Trophoblast cell (in vitro differentiated cells and primary cell): ENCODE measurements around the gene WDR53.
"Not testable (repeated sequence)": the region's sequence is repeated elsewhere in the genome, so short reads cannot be mapped to it uniquely, and the experiment has no call there.

ENCODE experiments used
- DNase-seq, 2 donors: peaks; one replicate each; pipeline ENCODE4 v3.0.0-alpha.2; 2016
- H2AFZ ChIP-seq: 2 replicates; pipeline ENCODE4 v1.6.1; 2013; ENCODE audit warnings: low read length, moderate library complexity, mild to moderate bottlenecking; ENCODE audit not compliant: insufficient read depth, poor library complexity
- H2AK5ac ChIP-seq: 2 replicates; pipeline ENCODE4 v1.6.1; 2013; ENCODE audit warnings: mild to moderate bottlenecking, low read length
- H2BK120ac ChIP-seq: 2 replicates; pipeline ENCODE4 v1.6.1; 2013; ENCODE audit warnings: low read length, mild to moderate bottlenecking, moderate library complexity; ENCODE audit not compliant: insufficient read depth, poor library complexity
- H2BK12ac ChIP-seq: 2 replicates; pipeline ENCODE4 v1.6.1; 2013; ENCODE audit warnings: mild to moderate bottlenecking, low read length, moderate library complexity
- H2BK5ac ChIP-seq: 2 replicates; pipeline ENCODE4 v1.6.1; 2013; ENCODE audit warnings: low read length, low read depth, moderate library complexity, mild to moderate bottlenecking; ENCODE audit not compliant: poor library complexity
- H3K14ac ChIP-seq: 2 replicates; pipeline ENCODE4 v1.6.1; 2013; ENCODE audit warnings: mild to moderate bottlenecking, low read length
- H3K18ac ChIP-seq: 2 replicates; pipeline ENCODE4 v1.6.1; 2013; ENCODE audit warnings: mild to moderate bottlenecking, low read length
- H3K23ac ChIP-seq: 2 replicates; pipeline ENCODE4 v1.6.1; 2013; ENCODE audit warnings: low read length
- H3K27ac ChIP-seq: 2 replicates; pipeline ENCODE4 v1.5.1; 2013; ENCODE audit warnings: low read depth, mild to moderate bottlenecking, inconsistent platforms, low read length, moderate library complexity
- H3K27me3 ChIP-seq: 2 replicates; pipeline ENCODE4 v1.6.1; 2013; ENCODE audit warnings: inconsistent platforms, mild to moderate bottlenecking, low read length, moderate library complexity; ENCODE audit not compliant: insufficient read depth
- H3K36me3 ChIP-seq, 2 experiments: 1 replicate in 1 of 2; 2 replicates in 1 of 2; pipeline ENCODE4 v1.6.1; 2013; ENCODE audit warnings: low read length in 2 of 2, mild to moderate bottlenecking in 2 of 2, moderate library complexity in 1 of 2; ENCODE audit not compliant: insufficient read depth in 2 of 2, control insufficient read depth in 1 of 2
- H3K4ac ChIP-seq: 2 replicates; pipeline ENCODE4 v1.6.1; 2013; ENCODE audit warnings: low read depth, mild to moderate bottlenecking, low read length, moderate library complexity
- H3K4me1 ChIP-seq, 2 experiments: 1 replicate in 1 of 2; 2 replicates in 1 of 2; pipeline ENCODE4 v1.6.1; 2013; ENCODE audit warnings: low read length in 2 of 2, mild to moderate bottlenecking in 2 of 2, moderate library complexity in 1 of 2; ENCODE audit not compliant: insufficient read depth in 2 of 2, control insufficient read depth in 1 of 2
- H3K4me2 ChIP-seq: 2 replicates; pipeline ENCODE4 v1.6.1; 2013; ENCODE audit warnings: inconsistent platforms, mild to moderate bottlenecking, low read length, moderate library complexity
- H3K4me3 ChIP-seq: 2 replicates; pipeline ENCODE4 v1.5.1; 2013; ENCODE audit warnings: mild to moderate bottlenecking, low read depth, low read length, inconsistent platforms
- H3K79me1 ChIP-seq: one replicate; pipeline ENCODE4 v1.6.1; 2013; ENCODE audit warnings: low read length
- H3K79me2 ChIP-seq: 2 replicates; pipeline ENCODE4 v1.6.1; 2013; ENCODE audit warnings: low read length, mild to moderate bottlenecking; ENCODE audit not compliant: control insufficient read depth, insufficient read depth, poor library complexity
- H3K9ac ChIP-seq: 2 replicates; pipeline ENCODE4 v1.6.1; 2013; ENCODE audit warnings: mild to moderate bottlenecking, low read length
- H3K9me3 ChIP-seq: 2 replicates; pipeline ENCODE4 v1.6.1; 2013; ENCODE audit warnings: low read depth, mild to moderate bottlenecking, control low read depth, inconsistent platforms, low read length; ENCODE audit not compliant: insufficient read depth
- H4K12ac ChIP-seq: 2 replicates; pipeline ENCODE4 v1.6.1; 2013; ENCODE audit warnings: low read depth, mild to moderate bottlenecking, low read length, moderate library complexity
- H4K8ac ChIP-seq: 2 replicates; pipeline ENCODE4 v1.6.1; 2013; ENCODE audit warnings: low read depth, mild to moderate bottlenecking, low read length, moderate library complexity
- H4K91ac ChIP-seq: one replicate; pipeline ENCODE4 v1.6.1; 2013; ENCODE audit warnings: low read depth, mild to moderate bottlenecking, low read length, moderate library complexity
- WGBS: extraction: QIAGEN DNeasy Blood & Tissue Kit; methylation state at CpG from one replicate; pipeline ENCODE4 v1.1.7; 2013; ENCODE audit warnings: missing lambda C conversion rate; ENCODE audit not compliant: insufficient read length, insufficient coverage; ENCODE audit errors: extremely low coverage; 5-methylcytosine and 5-hydroxymethylcytosine counted together

WDR53 gene

DNA sequence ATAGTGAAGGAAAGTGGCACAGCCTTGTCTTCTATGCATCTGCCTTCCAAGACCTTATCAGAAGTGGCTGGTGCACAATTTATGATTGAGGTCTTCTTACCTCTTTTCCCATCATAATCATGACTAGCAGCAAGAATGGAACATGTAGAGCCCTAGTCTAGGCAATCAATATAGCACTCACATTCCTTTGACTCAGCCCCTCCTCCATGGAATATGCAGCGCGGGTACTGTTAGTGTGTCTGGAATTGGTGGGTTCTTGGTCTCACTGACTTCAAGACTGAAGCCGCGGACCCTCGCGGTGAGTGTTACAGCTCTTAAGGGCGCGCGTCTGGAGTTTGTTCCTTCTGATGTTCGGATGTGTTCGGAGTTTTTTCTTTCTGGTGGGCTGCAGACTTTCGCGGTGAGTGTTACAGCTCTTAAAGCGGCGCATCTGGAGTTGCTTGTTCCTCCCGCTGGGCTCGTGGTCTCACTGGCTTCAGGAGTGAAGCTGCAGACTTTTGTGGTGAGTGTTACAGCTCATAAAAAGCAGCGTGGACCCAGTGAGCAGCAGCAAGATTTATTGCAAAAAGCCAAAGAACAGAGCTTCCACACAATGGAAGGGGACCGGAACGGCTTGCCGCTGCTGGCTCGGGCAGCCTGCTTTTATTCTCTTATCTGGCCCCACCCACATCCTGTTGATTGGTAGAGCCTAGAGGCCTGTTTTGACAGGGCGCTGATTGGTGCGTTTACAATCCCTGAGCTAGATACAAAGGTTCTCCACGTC is 29.8 kb upstream of the WDR53 start:
- not testable (repeated sequence) for H3K9me3 ChIP-seq, H2BK12ac ChIP-seq, H4K91ac ChIP-seq, H3K79me1 ChIP-seq, H3K4me3 ChIP-seq, H2AK5ac ChIP-seq, H3K9ac ChIP-seq, H3K36me3 ChIP-seq, H3K14ac ChIP-seq, H4K8ac ChIP-seq, H3K4ac ChIP-seq, H2AFZ ChIP-seq, H2BK120ac ChIP-seq, H3K4me2 ChIP-seq, H3K18ac ChIP-seq, H4K12ac ChIP-seq, H3K27me3 ChIP-seq, H3K4me1 ChIP-seq, H3K27ac ChIP-seq, H3K23ac ChIP-seq, H3K79me2 ChIP-seq, H2BK5ac ChIP-seq, DNase-seq
- whole genome bisulfite sequencing = no CpG with 5 or more reads among the region's 25 CpGs

DNA sequence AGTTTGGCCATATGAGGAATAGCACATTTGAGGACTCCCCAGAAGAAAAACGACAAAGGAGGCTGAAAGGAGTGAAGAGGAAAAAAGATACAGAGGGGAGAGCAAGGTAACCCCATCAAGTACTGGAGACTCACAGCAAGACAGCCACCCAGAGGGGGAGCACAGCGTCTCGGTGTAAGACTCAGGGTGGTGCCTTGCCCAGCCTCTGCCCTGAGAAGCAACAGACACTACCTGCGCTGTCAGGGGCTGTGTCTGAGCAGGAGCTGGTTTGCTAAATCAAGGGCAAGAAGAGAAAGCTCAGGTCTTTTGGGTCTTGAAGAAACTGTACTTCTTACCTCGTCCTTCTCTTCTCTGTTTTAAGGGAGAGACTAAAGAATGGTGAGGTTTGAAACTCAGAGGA is 28.0 kb upstream of the WDR53 start:
- no peak overlapping the region for H4K8ac ChIP-seq
- no peak overlapping the region for H3K4me2 ChIP-seq
- H3K9ac ChIP-seq = no peak overlapping the region
- H3K4me1 ChIP-seq = peaks cover 0 to 5% of the 10 kb centered on the region in 2 experiments
- H4K12ac ChIP-seq = no peak overlapping the region
- no peak overlapping the region for H2AK5ac ChIP-seq
- H3K23ac ChIP-seq = no peak overlapping the region
- H3K27me3 ChIP-seq = no peaks in the 10 kb centered on the region
- no peaks in the 10 kb centered on the region for H3K9me3 ChIP-seq
- no peak overlapping the region for H3K18ac ChIP-seq
- H3K79me2 ChIP-seq = no peaks in the 10 kb centered on the region
- H2AFZ ChIP-seq = no peak overlapping the region
- H2BK12ac ChIP-seq = no peak overlapping the region
- no peak overlapping the region for H3K14ac ChIP-seq
- no peak overlapping the region for H2BK5ac ChIP-seq
- H3K79me1 ChIP-seq = no peaks in the 10 kb centered on the region
- no peak overlapping the region for H4K91ac ChIP-seq
- H3K4me3 ChIP-seq = no peak overlapping the region
- no peak overlapping the region for H3K27ac ChIP-seq
- H2BK120ac ChIP-seq = no peak overlapping the region
- H3K4ac ChIP-seq = no peak overlapping the region
- WGBS = no CpG with 5 or more reads among the region's 5 CpGs
- H3K36me3 ChIP-seq = no peaks in the 10 kb centered on the region
- peak in 1 of 2 donors; percentile 13 for DNase-seq

DNA sequence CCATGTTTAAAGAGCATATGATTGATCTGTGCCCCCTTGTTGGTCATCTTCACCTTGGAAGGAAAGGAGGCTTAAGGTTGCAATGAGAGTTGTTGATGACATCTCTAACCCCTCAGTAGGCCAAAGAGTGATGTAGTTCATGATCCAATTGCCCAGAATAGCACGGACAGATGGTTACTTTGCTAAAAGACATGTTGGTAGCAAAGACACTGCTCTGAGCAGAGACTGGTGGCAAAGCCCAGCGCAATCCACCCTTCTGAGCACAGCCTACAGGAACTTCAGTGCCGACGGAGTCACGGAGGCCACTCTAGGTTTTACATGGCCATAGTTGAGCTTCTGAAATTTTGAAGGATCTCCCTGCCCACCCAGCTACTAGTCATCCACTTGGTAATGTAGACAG is 21.9 kb upstream of the WDR53 start:
- Histone ChIP-seq H3K9me3 (no peaks in the 10 kb centered on the region), H3K79me2 (no peaks in the 10 kb centered on the region), H3K36me3 (peaks cover 0 to 3% of the 10 kb centered on the region in 2 experiments), H3K9ac (peak overlapping the region; percentile 11), H2AK5ac (no peak overlapping the region), H2BK120ac (no peak overlapping the region), H3K23ac (no peak overlapping the region), H3K4ac (no peak overlapping the region), H3K4me3 (no peak overlapping the region), H3K4me1 (no peaks in the 10 kb centered on the region), H2BK12ac (no peak overlapping the region), H4K12ac (no peak overlapping the region), H3K14ac (no peak overlapping the region), H3K27ac (no peak overlapping the region), H2BK5ac (no peak overlapping the region), H3K18ac (no peak overlapping the region), H3K4me2 (no peak overlapping the region), H4K91ac (no peak overlapping the region), H4K8ac (no peak overlapping the region), H3K79me1 (no peaks in the 10 kb centered on the region), H3K27me3 (no peaks in the 10 kb centered on the region), H2AFZ (no peak overlapping the region)
- no peak for DNase-seq
- WGBS = no CpG with 5 or more reads among the region's 5 CpGs

DNA sequence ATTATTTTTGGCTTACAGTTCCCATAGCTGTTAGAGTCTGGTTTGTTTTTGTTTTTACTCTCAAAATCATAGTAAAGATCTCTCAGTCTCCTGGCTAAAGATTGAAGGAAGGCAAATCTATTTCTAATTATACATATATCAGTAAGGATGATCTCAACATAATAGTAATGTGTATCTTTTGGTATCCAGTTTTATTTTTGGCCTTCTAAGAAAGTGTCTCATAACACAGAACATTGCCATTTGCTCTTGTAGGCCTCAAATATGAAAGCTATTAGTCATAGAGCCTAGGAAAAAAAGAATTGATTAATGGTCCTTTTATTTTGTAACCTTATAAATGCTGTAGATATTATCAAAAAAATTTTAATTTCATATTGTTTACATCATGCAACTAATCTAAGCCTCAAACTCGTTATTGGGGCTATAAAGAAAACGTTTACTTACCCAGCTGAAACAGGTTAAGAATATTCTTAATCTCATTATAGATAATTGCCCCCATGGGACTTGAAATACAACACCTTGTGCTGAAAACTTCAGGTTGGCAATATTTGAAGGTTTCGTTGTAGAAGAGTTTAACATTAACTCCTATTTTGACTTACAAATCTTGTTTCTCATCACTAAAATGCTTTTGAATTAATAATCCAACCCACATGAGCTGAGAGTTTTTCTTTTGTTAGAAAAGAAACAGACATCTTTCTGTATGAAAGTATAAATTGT is 16.8 kb upstream of the WDR53 start:
- Histone ChIP-seq H2BK12ac (no peak overlapping the region), H2AFZ (no peak overlapping the region), H2BK5ac (no peak overlapping the region), H3K4me2 (no peak overlapping the region), H4K12ac (no peak overlapping the region), H3K4me1 (no peaks in the 10 kb centered on the region), H4K91ac (no peak overlapping the region), H2BK120ac (no peak overlapping the region), H3K4ac (no peak overlapping the region), H3K23ac (no peak overlapping the region), H3K36me3 (peaks cover 2 to 10% of the 10 kb centered on the region in 2 experiments), H3K27me3 (no peaks in the 10 kb centered on the region), H3K27ac (no peak overlapping the region), H3K4me3 (no peak overlapping the region), H3K79me1 (no peaks in the 10 kb centered on the region), H2AK5ac (no peak overlapping the region), H3K9ac (no peak overlapping the region), H3K79me2 (no peaks in the 10 kb centered on the region), H3K9me3 (no peaks in the 10 kb centered on the region), H4K8ac (no peak overlapping the region), H3K18ac (no peak overlapping the region), H3K14ac (no peak overlapping the region)
- DNase-seq = no peak
- no CpG with 5 or more reads among the region's 3 CpGs for WGBS
